Stromal cell of bone marrow (primary cell): ENCODE measurements around the gene SYNGR2.
"Not testable (repeated sequence)": the region's sequence is repeated elsewhere in the genome, so short reads cannot be mapped to it uniquely, and the experiment has no call there.

Experiments
- DNase-seq: peaks from one replicate; pipeline ENCODE4 v3.0.0-alpha.2; 2012; ENCODE audit warnings: low read depth

Gene SYNGR2

GRCh38 chr17:78171591-78172248 is 3.3 kb downstream of the SYNGR2 start:
- DNase-seq: not testable (repeated sequence)

- DNase-seq: no peak
Measured at GRCh38 chr17:78172249-78173051, 4.1 kb downstream of the SYNGR2 start.

- no peak for DNase-seq
Measured at GRCh38 chr17:78173097-78173715, 4.8 kb downstream of the SYNGR2 start.

GRCh38 chr17:78174346-78174869 is 6.0 kb downstream of the SYNGR2 start:
- no peak for DNase-seq

- DNase-seq: no peak
Measured at GRCh38 chr17:78174870-78175642, 6.7 kb downstream of the SYNGR2 start.

GRCh38 chr17:78175643-78175981 is 7.2 kb downstream of the SYNGR2 start:
- no peak for DNase-seq

- no peak for DNase-seq
Measured at GRCh38 chr17:78176548-78177025, 8.2 kb downstream of the SYNGR2 start.

GRCh38 chr17:78179372-78179771 is 11.0 kb downstream of the SYNGR2 start:
- no peak for DNase-seq

GRCh38 chr17:78180083-78180482 is 11.7 kb downstream of the SYNGR2 start:
- DNase-seq: no peak

- DNase-seq: no peak
Measured at GRCh38 chr17:78180508-78180907, 12.1 kb downstream of the SYNGR2 start.

GRCh38 chr17:78182504-78182903 is 14.1 kb downstream of the SYNGR2 start:
- no peak for DNase-seq

GRCh38 chr17:78183916-78184315 is 15.5 kb downstream of the SYNGR2 start:
- DNase-seq: no peak

- DNase-seq: no peak
Measured at GRCh38 chr17:78184351-78184750, 16.0 kb downstream of the SYNGR2 start.

- no peak for DNase-seq
Measured at GRCh38 chr17:78184868-78185267, 16.5 kb downstream of the SYNGR2 start.

GRCh38 chr17:78185981-78186691 is 17.8 kb downstream of the SYNGR2 start:
- no peak for DNase-seq

- DNase-seq: peak; percentile 92
Measured at GRCh38 chr17:78186692-78187595, 18.6 kb downstream of the SYNGR2 start, which contains the start of the genes AFMID and TK1. Gene AFMID, plus strand, starts transcription at chr17:78187362. Its CDS starts 9 bp downstream, at chr17:78187371. Gene TK1, minus strand, starts transcription at chr17:78187052. Its CDS starts 58 bp downstream, at chr17:78186994.

- no peak for DNase-seq
Measured at GRCh38 chr17:78196716-78197115, 28.3 kb downstream of the SYNGR2 start.

- no peak for DNase-seq
Measured at GRCh38 chr17:78197147-78197832, 28.9 kb downstream of the SYNGR2 start.

- no peak for DNase-seq
Measured at GRCh38 chr17:78200451-78200850, 32.1 kb downstream of the SYNGR2 start.
